ENCODE results near the gene SMURF2.

SMURF2 gene

DNA sequence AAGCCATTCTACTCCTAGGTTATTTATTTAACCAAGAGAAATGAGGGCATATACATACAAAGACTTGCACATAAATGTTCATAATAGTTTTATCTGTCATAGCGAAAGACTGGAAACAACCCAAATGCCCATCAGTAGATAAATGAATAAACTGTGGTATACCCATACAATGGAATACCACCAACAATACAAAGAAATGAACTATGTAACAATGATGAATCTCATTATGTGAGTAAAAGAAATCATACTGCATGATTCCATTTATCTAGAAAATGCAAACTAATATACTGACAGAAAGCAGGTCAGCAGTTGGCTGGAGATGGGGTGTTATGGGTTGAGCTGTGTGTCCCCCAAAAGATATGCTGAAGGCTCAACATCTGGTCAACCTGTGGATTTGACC, 98.0 kb downstream of the SMURF2 start:
- Histone ChIP-seq H3K9me3 (ENCODE audit: severe bottlenecking) (no peaks in the 10 kb centered on the region), H3K27me3 (ENCODE audit: insufficient read depth, low read depth, severe bottlenecking) (no peaks in the 10 kb centered on the region), H3K27ac (no peak overlapping the region), H3K36me3 (peaks cover 34% of the 10 kb centered on the region), H3K4me3 (ENCODE audit: low read depth, low read length) (no peak overlapping the region)
- DNase-seq: no peak
- TF ChIP-seq, protein P1, sequence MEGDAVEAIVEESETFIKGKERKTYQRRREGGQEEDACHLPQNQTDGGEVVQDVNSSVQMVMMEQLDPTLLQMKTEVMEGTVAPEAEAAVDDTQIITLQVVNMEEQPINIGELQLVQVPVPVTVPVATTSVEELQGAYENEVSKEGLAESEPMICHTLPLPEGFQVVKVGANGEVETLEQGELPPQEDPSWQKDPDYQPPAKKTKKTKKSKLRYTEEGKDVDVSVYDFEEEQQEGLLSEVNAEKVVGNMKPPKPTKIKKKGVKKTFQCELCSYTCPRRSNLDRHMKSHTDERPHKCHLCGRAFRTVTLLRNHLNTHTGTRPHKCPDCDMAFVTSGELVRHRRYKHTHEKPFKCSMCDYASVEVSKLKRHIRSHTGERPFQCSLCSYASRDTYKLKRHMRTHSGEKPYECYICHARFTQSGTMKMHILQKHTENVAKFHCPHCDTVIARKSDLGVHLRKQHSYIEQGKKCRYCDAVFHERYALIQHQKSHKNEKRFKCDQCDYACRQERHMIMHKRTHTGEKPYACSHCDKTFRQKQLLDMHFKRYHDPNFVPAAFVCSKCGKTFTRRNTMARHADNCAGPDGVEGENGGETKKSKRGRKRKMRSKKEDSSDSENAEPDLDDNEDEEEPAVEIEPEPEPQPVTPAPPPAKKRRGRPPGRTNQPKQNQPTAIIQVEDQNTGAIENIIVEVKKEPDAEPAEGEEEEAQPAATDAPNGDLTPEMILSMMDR (IDR thresholded peaks at IDR 0.05; ENCODE audit: low read depth, low read length): no peak

DNA sequence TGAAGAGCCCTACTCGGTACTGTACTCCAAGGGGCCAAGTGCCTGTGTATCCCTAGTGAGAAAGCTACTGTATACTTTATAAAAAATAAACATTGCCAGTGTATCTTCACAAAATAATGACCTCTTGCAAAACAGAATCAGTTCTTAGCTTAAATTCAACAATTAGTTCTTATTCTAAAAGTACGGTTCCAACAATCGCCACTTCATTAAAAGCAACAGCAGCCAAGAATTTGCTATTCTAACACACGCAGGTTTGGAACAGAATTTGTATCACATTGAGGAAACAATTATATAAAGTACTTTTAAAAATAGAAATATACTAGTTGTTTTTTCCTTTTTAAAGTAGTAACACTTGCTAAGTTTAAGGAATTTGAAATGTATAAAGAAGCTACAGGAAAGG, 106.8 kb downstream of the SMURF2 start:
- no peak overlapping the region for H3K27ac ChIP-seq

DNA sequence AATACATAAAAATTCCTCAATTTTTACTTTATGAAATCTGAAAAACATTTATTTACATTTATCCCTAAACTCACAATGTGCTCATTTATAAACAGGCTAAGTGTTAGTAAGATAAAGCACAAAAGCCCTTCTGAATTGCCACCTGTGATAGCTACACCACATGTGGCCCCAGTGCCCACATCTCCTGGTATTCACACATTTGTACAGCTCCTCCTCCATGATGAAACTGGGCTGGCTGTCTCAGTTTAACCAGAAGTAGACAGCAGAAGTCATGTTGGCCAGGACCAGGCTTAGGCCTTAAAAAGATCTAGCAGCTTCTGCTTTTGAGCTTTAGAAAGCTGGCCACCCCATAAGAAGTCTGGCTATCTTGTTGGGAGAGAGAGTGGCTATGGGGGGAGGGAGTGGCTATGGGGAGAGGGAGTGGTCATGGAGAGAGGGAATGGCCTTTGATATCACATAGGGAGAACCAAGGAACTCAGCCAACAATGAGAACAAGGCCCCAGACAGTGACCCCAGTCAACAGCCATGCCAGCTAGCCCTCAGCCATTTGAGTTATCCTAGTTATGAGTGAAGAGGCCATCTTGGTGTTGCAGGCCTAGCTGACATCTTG, 108.0 kb downstream of the SMURF2 start:
- H3K36me3 ChIP-seq: peaks cover 66% of the 10 kb centered on the region
- H3K27me3 ChIP-seq (ENCODE audit: insufficient read depth, low read depth, severe bottlenecking): no peaks in the 10 kb centered on the region
- TF ChIP-seq, protein P1 (IDR thresholded peaks at IDR 0.05; ENCODE audit: low read depth, low read length): no peak
- no peak overlapping the region for H3K4me3 ChIP-seq (ENCODE audit: low read depth, low read length)
- DNase-seq: no peak
- no peak overlapping the region for H3K27ac ChIP-seq
- no peaks in the 10 kb centered on the region for H3K9me3 ChIP-seq (ENCODE audit: severe bottlenecking)

More for the DNA sequence above, 106.8 kb downstream of the SMURF2 start:
- DNase-seq: no peak
- TF ChIP-seq, protein P1 (IDR thresholded peaks at IDR 0.05; ENCODE audit: low read depth, low read length): no peak
- H3K4me3 ChIP-seq (ENCODE audit: low read depth, low read length): no peak overlapping the region
- H3K27me3 ChIP-seq (ENCODE audit: insufficient read depth, low read depth, severe bottlenecking): no peaks in the 10 kb centered on the region
- H3K9me3 ChIP-seq (ENCODE audit: severe bottlenecking): no peaks in the 10 kb centered on the region
- H3K36me3 ChIP-seq: peaks cover 59% of the 10 kb centered on the region

DNA sequence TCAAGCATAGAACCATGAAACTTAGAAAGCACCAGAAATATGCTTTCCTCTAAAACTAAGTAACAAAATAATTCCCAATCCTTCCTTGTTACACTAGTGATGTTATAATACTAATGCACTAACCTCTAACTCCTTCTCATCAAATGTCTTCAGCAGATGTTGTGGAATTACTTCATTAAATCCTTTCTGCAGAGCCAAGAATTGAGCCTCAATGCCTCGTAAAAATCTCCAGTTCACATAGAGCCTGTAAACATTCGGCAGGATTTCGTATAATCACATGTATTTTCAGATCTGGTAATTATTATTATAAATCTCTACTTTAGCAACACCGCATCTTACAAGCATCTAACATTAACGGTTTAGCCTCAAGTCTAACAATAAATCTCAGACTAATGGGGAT, 110.6 kb downstream of the SMURF2 start:
- H3K27ac ChIP-seq: no peak overlapping the region
- no peaks in the 10 kb centered on the region for H3K27me3 ChIP-seq (ENCODE audit: insufficient read depth, low read depth, severe bottlenecking)
- no peak for DNase-seq
- no peak overlapping the region for H3K4me3 ChIP-seq (ENCODE audit: low read depth, low read length)
- TF ChIP-seq, protein P1 (IDR thresholded peaks at IDR 0.05; ENCODE audit: low read depth, low read length): no peak
- H3K36me3 ChIP-seq: peaks cover 75% of the 10 kb centered on the region
- no peaks in the 10 kb centered on the region for H3K9me3 ChIP-seq (ENCODE audit: severe bottlenecking)

DNA sequence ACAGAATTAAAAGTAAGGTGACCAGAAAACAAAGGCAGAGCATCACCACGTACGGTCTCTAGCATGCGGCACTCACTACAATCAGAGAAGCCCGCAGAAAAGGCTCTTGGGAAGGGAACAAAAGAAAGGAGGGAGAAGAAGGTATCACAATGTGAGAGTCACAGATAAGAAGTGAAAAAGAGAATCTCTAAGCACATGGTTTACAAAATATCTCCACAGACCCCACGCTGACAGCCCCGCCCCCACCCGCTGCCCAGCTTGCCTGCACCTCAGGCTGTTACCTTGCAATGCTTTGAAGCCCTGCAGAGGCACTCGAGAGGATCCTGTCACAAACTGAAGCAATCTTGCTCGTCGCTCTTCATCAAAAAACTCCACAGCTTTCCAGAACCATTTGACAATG, 114.8 kb downstream of the SMURF2 start:
- Histone ChIP-seq H3K36me3 (peaks cover 73% of the 10 kb centered on the region), H3K9me3 (ENCODE audit: severe bottlenecking) (no peaks in the 10 kb centered on the region), H3K27ac (no peak overlapping the region), H3K27me3 (ENCODE audit: insufficient read depth, low read depth, severe bottlenecking) (no peaks in the 10 kb centered on the region), H3K4me3 (ENCODE audit: low read depth, low read length) (no peak overlapping the region)
- no peak for DNase-seq
- TF ChIP-seq, protein P1 (IDR thresholded peaks at IDR 0.05; ENCODE audit: low read depth, low read length): no peak

DNA sequence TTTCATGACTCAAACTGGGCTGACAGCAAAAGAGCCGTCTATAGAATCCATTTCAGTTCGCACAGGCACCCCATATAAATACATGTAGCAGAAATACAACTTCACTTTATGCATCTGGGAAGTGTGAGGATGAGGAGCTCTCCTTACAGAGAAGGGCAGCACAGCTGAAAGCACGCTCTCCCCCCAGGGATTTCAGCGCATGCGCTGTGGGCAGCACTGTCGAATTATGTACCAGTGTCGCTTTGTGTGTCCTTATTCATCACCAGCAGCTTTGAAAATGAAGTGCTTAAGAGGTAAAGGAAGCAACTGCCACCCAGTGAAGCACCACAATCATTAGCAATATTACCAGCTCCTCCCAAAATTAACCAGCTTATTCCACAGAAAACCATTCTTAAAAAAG, 115.4 kb downstream of the SMURF2 start:
- no peaks in the 10 kb centered on the region for H3K9me3 ChIP-seq (ENCODE audit: severe bottlenecking)
- TF ChIP-seq, protein P1 (IDR thresholded peaks at IDR 0.05; ENCODE audit: low read depth, low read length): no peak
- no peak for DNase-seq
- H3K4me3 ChIP-seq (ENCODE audit: low read depth, low read length): no peak overlapping the region
- no peaks in the 10 kb centered on the region for H3K27me3 ChIP-seq (ENCODE audit: insufficient read depth, low read depth, severe bottlenecking)
- H3K36me3 ChIP-seq: peaks cover 77% of the 10 kb centered on the region
- no peak overlapping the region for H3K27ac ChIP-seq

Measured in WERI-Rb-1 (cell line).